ENCODE results near the gene STRBP.
A peak's percentile ranks its signal among the peaks of the same experiment; 100 is the strongest.

Gene STRBP

DNA sequence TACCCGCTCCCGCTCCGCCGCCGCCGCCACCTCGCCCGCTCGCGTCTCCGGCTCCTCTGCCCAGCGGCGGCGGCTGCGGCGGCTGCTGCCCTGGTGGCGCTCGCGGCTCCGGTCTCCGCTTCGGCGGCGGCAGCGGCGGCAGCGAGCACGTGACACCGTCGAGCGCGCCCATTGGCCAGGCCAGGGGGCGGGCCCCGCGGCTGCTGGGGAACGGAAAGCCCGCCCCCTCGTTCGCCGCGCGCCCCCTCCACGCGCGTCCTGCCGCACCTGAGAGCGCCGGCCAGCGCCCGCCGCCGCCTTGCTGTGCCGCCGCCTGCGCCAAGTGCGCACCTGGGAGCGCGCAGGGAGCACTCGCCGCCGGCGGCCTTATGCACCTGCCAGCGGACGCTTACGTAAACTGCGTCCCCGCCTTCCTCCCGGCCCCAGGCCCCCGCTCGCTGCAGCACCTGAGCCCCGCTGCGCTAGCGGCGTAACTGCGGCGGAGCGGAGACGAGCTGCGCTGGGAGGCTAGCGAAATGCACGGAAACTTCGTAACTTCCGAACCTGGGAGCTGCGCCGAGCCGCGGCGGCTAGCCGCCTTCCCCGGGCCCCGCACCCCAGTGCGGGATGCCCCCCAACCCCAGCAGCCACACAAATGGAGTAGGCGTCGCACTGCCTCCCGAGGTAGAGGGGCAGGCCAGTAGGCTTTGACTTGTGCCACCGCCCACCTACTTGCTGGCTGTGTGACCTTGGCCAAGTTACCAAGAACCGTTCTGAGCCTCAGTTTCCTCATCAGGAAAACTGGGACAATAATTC is at the start of gene STRBP:
STRBP (minus strand) TSS at position 122 of the 795 bp plus-strand sequence. CDS start 84,452 bp downstream, outside the sequence.
- peak; percentile 92 for DNase-seq (ENCODE audit: low read depth)
- H3K4me3 ChIP-seq (ENCODE audit: low read length), result peak within 1 kb of the TSS; percentile 68
- TF ChIP-seq, protein P1, sequence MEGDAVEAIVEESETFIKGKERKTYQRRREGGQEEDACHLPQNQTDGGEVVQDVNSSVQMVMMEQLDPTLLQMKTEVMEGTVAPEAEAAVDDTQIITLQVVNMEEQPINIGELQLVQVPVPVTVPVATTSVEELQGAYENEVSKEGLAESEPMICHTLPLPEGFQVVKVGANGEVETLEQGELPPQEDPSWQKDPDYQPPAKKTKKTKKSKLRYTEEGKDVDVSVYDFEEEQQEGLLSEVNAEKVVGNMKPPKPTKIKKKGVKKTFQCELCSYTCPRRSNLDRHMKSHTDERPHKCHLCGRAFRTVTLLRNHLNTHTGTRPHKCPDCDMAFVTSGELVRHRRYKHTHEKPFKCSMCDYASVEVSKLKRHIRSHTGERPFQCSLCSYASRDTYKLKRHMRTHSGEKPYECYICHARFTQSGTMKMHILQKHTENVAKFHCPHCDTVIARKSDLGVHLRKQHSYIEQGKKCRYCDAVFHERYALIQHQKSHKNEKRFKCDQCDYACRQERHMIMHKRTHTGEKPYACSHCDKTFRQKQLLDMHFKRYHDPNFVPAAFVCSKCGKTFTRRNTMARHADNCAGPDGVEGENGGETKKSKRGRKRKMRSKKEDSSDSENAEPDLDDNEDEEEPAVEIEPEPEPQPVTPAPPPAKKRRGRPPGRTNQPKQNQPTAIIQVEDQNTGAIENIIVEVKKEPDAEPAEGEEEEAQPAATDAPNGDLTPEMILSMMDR (IDR thresholded peaks at IDR 0.05; ENCODE audit: insufficient read depth, low read depth, low read length, missing control alignments), result no peak

DNA sequence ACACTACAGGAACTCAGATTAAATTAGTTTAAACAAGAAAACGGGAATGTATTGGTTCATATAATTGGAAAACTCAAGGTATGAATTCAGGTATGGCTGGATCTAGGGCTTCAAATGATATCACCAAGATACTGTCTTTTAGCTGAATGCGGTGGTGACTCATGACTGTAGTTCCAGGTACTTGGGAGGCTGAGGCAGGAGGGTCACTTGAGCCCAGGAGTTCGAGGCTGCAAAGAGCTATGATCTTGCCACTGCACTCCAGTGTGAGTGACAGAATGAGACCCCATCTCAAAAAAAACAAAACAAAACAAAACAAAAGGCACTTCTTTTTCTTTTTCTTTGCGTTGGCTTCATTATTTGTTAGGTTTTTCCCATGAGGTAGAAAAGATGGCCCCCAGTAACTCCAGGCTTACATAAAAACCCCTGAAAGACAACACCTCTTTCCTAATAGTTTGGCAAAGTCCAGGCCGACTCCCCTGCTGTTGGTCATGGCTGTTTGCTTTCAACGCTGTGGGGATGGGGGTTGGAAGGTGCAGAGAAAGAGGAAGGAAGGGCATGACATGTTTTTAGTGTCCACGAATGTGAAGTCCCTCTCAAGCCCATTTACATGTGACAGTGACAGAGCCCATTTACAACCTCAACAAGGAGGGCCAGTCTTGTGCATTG is 47.8 kb upstream of the STRBP start:
- H3K4me3 ChIP-seq (ENCODE audit: low read length), result no peak overlapping the region
- TF ChIP-seq, protein P1 (IDR thresholded peaks at IDR 0.05; ENCODE audit: insufficient read depth, low read depth, low read length, missing control alignments), result no peak
- no peak for DNase-seq (ENCODE audit: low read depth)

DNA sequence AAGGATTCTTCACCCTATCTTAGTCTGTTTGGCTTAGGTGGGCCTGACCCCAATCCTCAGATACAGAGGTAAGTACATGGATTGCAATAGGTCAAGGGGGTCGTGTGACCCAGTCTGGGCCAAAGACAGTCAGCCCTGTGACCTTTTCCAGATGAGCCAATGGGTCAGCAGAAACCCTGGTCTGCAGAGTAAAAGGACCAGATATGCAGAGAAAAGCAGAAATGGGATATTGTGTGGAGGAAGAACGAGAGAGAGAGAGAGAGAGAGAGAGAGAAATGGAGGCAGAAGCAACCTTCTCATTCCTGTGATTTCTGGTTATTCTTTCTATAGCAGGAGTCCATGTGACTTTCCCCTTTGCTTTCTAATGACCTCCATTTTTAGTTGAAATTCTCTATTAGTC is 47.2 kb upstream of the STRBP start:
- H3K4me3 ChIP-seq (ENCODE audit: low read length), result no peak overlapping the region
- TF ChIP-seq, protein P1 (IDR thresholded peaks at IDR 0.05; ENCODE audit: insufficient read depth, low read depth, low read length, missing control alignments), result no peak
- DNase-seq (ENCODE audit: low read depth), result no peak

DNA sequence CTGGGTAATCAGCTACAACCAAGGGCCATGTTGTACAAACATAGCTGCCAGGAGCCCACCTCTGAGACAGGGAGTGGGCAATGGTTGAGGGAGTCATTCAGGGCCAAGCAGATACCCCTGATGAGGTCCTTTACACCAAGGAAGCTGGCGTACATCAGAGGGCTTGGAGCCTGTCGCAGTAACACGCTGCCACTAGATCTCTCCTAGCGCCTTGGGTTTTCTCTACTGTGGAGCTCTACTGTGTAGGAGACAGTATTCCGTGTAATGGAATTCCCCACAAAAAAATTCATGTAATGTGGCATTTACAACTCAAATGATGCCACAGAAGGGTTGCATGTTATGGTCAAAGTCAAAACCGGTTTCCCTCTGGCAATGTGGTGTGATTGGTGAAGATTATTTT is 46.2 kb upstream of the STRBP start:
- no peak overlapping the region for H3K4me3 ChIP-seq (ENCODE audit: low read length)
- no peak for DNase-seq (ENCODE audit: low read depth)
- TF ChIP-seq, protein P1 (IDR thresholded peaks at IDR 0.05; ENCODE audit: insufficient read depth, low read depth, low read length, missing control alignments), result no peak

DNA sequence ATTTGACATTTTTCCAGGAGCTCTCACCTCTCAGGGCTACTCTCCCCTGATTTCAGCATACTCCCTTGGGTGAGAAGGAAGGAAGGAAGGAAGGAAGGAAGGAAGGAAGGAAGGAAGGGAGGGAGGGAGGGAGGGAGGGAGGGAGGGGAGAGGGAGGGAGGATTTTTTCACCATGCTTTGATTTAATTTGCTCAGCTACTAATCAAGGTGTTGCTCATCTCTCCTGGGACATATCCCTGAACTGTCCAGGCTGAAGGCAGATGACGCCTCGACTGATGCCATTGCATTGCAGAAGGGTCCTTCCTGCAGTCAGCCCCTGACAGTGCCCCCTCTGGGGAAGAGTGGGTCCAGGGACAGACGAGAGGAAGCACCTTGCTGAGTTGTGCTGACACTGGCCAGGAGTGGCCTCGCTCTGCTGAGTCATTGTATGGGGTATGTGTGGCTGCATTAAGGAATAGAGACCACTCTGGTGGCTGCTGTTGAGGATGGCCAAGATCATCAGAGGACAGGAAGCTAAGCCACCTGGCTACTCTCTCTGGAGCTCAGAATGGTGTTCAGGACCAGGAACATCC is 44.0 kb upstream of the STRBP start:
- H3K4me3 ChIP-seq (ENCODE audit: low read length), result no peak overlapping the region
- DNase-seq (ENCODE audit: low read depth), result no peak
- TF ChIP-seq, protein P1 (IDR thresholded peaks at IDR 0.05; ENCODE audit: insufficient read depth, low read depth, low read length, missing control alignments), result no peak

DNA sequence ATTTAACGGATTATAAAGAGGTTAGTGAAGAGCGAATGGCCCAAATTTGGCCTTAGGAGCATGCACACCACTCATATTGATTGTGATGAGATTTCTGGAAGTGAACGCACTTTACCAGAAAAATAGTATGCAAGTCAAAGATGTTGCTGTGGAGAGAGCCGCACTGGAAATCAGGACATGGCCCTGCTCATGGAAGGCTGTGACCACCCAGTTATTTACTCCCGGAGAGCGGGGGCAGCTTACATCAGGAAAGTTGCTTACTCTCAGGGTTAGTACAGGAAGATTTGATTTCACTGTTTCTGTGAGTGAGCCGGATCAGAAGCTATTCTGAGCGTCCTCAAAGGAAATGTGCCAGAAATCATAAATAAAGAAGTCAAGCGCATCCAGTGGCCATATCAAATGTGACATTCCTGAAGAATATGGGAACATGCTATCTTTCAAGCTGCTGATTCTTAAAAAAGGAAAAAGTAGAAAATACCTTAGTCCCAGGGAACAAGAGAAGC is 42.9 kb upstream of the STRBP start:
- DNase-seq (ENCODE audit: low read depth), result no peak
- TF ChIP-seq, protein P1 (IDR thresholded peaks at IDR 0.05; ENCODE audit: insufficient read depth, low read depth, low read length, missing control alignments), result no peak
- no peak overlapping the region for H3K4me3 ChIP-seq (ENCODE audit: low read length)

Measured in epithelial cell of esophagus (primary cell).